ENCODE data around the gene FHOD3.
"Not testable (repeated sequence)": the region's sequence is repeated elsewhere in the genome, so short reads cannot be mapped to it uniquely, and the experiment has no call there.

Gene FHOD3

GRCh38 chr18:36758623-36759022 is 461.1 kb downstream of the FHOD3 start:
- TF ChIP-seq, protein P1, sequence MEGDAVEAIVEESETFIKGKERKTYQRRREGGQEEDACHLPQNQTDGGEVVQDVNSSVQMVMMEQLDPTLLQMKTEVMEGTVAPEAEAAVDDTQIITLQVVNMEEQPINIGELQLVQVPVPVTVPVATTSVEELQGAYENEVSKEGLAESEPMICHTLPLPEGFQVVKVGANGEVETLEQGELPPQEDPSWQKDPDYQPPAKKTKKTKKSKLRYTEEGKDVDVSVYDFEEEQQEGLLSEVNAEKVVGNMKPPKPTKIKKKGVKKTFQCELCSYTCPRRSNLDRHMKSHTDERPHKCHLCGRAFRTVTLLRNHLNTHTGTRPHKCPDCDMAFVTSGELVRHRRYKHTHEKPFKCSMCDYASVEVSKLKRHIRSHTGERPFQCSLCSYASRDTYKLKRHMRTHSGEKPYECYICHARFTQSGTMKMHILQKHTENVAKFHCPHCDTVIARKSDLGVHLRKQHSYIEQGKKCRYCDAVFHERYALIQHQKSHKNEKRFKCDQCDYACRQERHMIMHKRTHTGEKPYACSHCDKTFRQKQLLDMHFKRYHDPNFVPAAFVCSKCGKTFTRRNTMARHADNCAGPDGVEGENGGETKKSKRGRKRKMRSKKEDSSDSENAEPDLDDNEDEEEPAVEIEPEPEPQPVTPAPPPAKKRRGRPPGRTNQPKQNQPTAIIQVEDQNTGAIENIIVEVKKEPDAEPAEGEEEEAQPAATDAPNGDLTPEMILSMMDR (IDR thresholded peaks at IDR 0.05; ENCODE audit: insufficient read depth, missing control alignments): no peak
- no peak for FAIRE-seq
- DNase-seq (ENCODE audit: insufficient read length, low spot score): no peak

GRCh38 chr18:36759167-36759776 is 461.8 kb downstream of the FHOD3 start:
- FAIRE-seq (no peak), DNase-seq (ENCODE audit: insufficient read length, low spot score) (no peak)
- TF ChIP-seq, protein P1 (IDR thresholded peaks at IDR 0.05; ENCODE audit: insufficient read depth, missing control alignments): no peak

GRCh38 chr18:36760598-36760997 is 463.1 kb downstream of the FHOD3 start:
- FAIRE-seq (no peak), DNase-seq (ENCODE audit: insufficient read length, low spot score) (no peak)
- TF ChIP-seq, protein P1 (IDR thresholded peaks at IDR 0.05; ENCODE audit: insufficient read depth, missing control alignments): no peak

DNA sequence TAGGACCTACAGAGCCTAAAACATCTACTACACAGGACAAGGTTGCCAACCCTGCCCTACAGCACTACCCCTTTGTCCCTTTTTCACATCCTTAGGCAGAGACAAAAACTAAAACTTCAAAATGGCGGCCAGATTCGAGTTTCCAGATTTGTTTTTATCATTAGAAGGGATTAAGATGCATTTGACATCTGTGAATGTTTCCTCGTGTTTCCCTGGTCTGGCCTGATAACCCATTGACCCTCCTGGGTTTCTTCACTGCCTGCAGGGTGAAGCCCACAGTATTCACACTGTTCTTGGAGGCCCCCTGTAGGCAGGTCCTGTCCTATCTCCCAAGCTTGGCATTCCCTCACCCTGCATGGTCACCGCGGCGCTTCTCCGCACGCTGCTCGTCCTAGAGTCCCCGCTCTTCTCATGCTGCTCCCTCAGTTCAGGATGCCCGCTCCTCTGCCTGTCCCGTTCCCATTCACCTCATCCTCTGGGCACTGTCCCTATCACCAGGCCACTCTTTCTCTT is 463.7 kb downstream of the FHOD3 start:
- FAIRE-seq: no peak
- TF ChIP-seq, protein P1 (IDR thresholded peaks at IDR 0.05; ENCODE audit: insufficient read depth, missing control alignments): no peak
- no peak for DNase-seq (ENCODE audit: insufficient read length, low spot score)

DNA sequence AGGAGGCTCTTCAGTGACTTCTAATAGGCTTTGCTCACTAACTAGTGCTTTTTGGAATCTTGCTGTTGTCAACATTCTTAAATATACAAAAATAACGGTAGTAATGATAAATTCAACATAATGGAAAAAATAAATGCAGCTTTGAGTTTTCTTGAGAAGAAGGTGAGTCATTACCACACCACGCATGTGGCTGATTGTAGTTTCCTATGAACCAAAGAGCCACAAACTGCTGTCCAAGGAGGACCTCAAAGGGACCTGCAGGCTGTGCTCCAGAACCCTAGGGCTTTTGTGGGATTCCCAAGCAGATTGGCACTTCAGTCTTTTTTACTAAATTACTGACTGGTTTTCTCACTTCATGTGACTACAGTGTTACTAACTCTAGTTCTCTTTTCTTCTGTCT is 464.6 kb downstream of the FHOD3 start:
- FAIRE-seq (no peak), DNase-seq (ENCODE audit: insufficient read length, low spot score) (no peak)
- TF ChIP-seq, protein P1 (IDR thresholded peaks at IDR 0.05; ENCODE audit: insufficient read depth, missing control alignments): no peak

- DNase-seq (ENCODE audit: insufficient read length, low spot score); FAIRE-seq: not testable (repeated sequence)
Observed at GRCh38 chr18:36762965-36763364, 465.5 kb downstream of the FHOD3 start.

- TF ChIP-seq, protein P1 (IDR thresholded peaks at IDR 0.05; ENCODE audit: insufficient read depth, missing control alignments): no peak
- DNase-seq (ENCODE audit: insufficient read length, low spot score) (no peak), FAIRE-seq (no peak)
Observed at GRCh38 chr18:36766836-36767235, 469.3 kb downstream of the FHOD3 start.
